ENCODE results near the gene MIPOL1. TPM values are rescaled to one million over a fixed set of nuclear protein-coding genes. Genes with fewer than 3 reads are reported as not detected.

MIPOL1 gene
- total and polyA plus RNA-seq, 2 donors from 2014 or later: 4.4 to 14.8 TPM

GRCh38 chr14:37311252-37311651 is 113.5 kb downstream of the MIPOL1 start:
- Histone ChIP-seq H3K4me1 (ENCODE audit: control insufficient read depth in 2 of 3, insufficient read depth in 2 of 3, low read depth in 1 of 3, low read length in 3 of 3) (no peaks in the 10 kb centered on the region), H3K36me3 (ENCODE audit: control insufficient read depth in 2 of 3, insufficient read depth in 3 of 3, low read length in 3 of 3) (peaks cover 0 to 2% (median 0%) of the 10 kb centered on the region in 3 donors), H3K27ac (ENCODE audit: low read depth in 2 of 2, low read length in 2 of 2) (no peak overlapping the region), H3K27me3 (ENCODE audit: control insufficient read depth, insufficient read depth, low read length) (no peaks in the 10 kb centered on the region), H3K4me3 (ENCODE audit: low read length in 3 of 3) (no peak overlapping the region), H3K9ac (ENCODE audit: low read length in 3 of 3) (no peak overlapping the region), H3K9me3 (ENCODE audit: control insufficient read depth in 2 of 3, insufficient read depth in 1 of 3, low read length in 3 of 3) (no peaks in the 10 kb centered on the region)
- intact Hi-C loops (cut with DNase I): no loop called here
- TF ChIP-seq, protein P1, sequence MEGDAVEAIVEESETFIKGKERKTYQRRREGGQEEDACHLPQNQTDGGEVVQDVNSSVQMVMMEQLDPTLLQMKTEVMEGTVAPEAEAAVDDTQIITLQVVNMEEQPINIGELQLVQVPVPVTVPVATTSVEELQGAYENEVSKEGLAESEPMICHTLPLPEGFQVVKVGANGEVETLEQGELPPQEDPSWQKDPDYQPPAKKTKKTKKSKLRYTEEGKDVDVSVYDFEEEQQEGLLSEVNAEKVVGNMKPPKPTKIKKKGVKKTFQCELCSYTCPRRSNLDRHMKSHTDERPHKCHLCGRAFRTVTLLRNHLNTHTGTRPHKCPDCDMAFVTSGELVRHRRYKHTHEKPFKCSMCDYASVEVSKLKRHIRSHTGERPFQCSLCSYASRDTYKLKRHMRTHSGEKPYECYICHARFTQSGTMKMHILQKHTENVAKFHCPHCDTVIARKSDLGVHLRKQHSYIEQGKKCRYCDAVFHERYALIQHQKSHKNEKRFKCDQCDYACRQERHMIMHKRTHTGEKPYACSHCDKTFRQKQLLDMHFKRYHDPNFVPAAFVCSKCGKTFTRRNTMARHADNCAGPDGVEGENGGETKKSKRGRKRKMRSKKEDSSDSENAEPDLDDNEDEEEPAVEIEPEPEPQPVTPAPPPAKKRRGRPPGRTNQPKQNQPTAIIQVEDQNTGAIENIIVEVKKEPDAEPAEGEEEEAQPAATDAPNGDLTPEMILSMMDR (IDR thresholded peaks at IDR 0.05; ENCODE audit: borderline replicate concordance, extremely low read depth, insufficient read depth): no peak
- DNase-seq (no peak), FAIRE-seq (no peak)

DNA sequence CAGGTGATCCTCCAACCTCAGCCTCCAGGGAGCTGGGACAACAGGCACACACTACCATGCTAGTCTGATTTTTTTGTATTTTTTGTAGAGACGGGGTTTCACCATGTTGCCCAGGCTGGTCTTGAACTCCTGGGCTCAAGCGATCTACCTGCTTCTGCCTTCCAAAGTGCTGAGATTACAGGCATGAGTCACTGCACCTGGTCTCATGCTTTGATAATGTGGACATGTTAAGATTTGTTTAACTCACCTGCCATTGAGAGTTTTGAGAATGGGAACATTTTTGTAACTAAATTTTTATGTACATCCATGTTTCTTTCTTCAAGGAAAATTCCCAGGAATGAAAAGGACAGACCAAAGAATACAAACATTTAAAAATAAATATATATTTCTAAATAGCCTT is 121.2 kb downstream of the MIPOL1 start:
- intact Hi-C loops (cut with DNase I): no loop called here
- FAIRE-seq: no peak
- DNase-seq: no peak
- Histone ChIP-seq H3K9ac (ENCODE audit: low read length in 3 of 3) (no peak overlapping the region), H3K27me3 (ENCODE audit: control insufficient read depth, insufficient read depth, low read length) (no peaks in the 10 kb centered on the region), H3K36me3 (ENCODE audit: control insufficient read depth in 2 of 3, insufficient read depth in 3 of 3, low read length in 3 of 3) (no peaks in the 10 kb centered on the region), H3K27ac (ENCODE audit: low read depth in 2 of 2, low read length in 2 of 2) (no peak overlapping the region), H3K4me1 (ENCODE audit: control insufficient read depth in 2 of 3, insufficient read depth in 2 of 3, low read depth in 1 of 3, low read length in 3 of 3) (no peaks in the 10 kb centered on the region), H3K4me3 (ENCODE audit: low read length in 3 of 3) (no peak overlapping the region), H3K9me3 (ENCODE audit: control insufficient read depth in 2 of 3, insufficient read depth in 1 of 3, low read length in 3 of 3) (no peaks in the 10 kb centered on the region)
- TF ChIP-seq, protein P1 (IDR thresholded peaks at IDR 0.05; ENCODE audit: borderline replicate concordance, extremely low read depth, insufficient read depth): no peak

- H3K27me3 ChIP-seq (ENCODE audit: control insufficient read depth, insufficient read depth, low read length): no peaks in the 10 kb centered on the region
- no peaks in the 10 kb centered on the region for H3K36me3 ChIP-seq (ENCODE audit: control insufficient read depth in 2 of 3, insufficient read depth in 3 of 3, low read length in 3 of 3)
- DNase-seq (no peak), FAIRE-seq (no peak)
- intact Hi-C loops (cut with DNase I): no loop called here
- no peaks in the 10 kb centered on the region for H3K4me1 ChIP-seq (ENCODE audit: control insufficient read depth in 2 of 3, insufficient read depth in 2 of 3, low read depth in 1 of 3, low read length in 3 of 3)
- H3K4me3 ChIP-seq (ENCODE audit: low read length in 3 of 3): no peak overlapping the region
- no peak overlapping the region for H3K27ac ChIP-seq (ENCODE audit: low read depth in 2 of 2, low read length in 2 of 2)
- no peaks in the 10 kb centered on the region for H3K9me3 ChIP-seq (ENCODE audit: control insufficient read depth in 2 of 3, insufficient read depth in 1 of 3, low read length in 3 of 3)
- H3K9ac ChIP-seq (ENCODE audit: low read length in 3 of 3): no peak overlapping the region
- TF ChIP-seq, protein P1 (IDR thresholded peaks at IDR 0.05; ENCODE audit: borderline replicate concordance, extremely low read depth, insufficient read depth): no peak
Measured at GRCh38 chr14:37320106-37320505, 122.4 kb downstream of the MIPOL1 start.

DNA sequence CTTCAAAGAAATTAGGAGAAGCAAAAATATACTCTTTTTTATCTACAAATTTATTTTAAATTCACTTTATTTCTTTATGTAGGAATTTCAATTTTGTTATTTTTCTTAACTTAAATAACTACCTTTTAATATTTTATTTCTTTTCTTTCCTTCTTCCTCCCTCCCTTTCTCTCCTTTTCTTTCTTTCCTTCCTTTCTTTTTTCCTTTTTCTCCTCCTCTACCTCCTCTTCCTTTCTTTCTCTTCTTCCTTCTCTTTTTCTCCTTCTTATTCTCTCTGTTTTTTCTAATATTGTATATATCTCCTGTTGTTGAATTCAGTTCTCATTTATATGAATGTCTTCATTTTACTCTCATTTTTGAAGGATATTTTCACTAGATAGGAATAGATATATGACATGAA is 127.6 kb downstream of the MIPOL1 start:
- no peaks in the 10 kb centered on the region for H3K27me3 ChIP-seq (ENCODE audit: control insufficient read depth, insufficient read depth, low read length)
- TF ChIP-seq, protein P1 (IDR thresholded peaks at IDR 0.05; ENCODE audit: borderline replicate concordance, extremely low read depth, insufficient read depth): no peak
- no peak overlapping the region for H3K9ac ChIP-seq (ENCODE audit: low read length in 3 of 3)
- FAIRE-seq (no peak), DNase-seq (no peak)
- H3K9me3 ChIP-seq (ENCODE audit: control insufficient read depth in 2 of 3, insufficient read depth in 1 of 3, low read length in 3 of 3): no peaks in the 10 kb centered on the region
- H3K36me3 ChIP-seq (ENCODE audit: control insufficient read depth in 2 of 3, insufficient read depth in 3 of 3, low read length in 3 of 3): no peaks in the 10 kb centered on the region
- intact Hi-C loops (cut with DNase I): no loop called here
- no peak overlapping the region for H3K27ac ChIP-seq (ENCODE audit: low read depth in 2 of 2, low read length in 2 of 2)
- H3K4me1 ChIP-seq (ENCODE audit: control insufficient read depth in 2 of 3, insufficient read depth in 2 of 3, low read depth in 1 of 3, low read length in 3 of 3): no peaks in the 10 kb centered on the region
- no peak overlapping the region for H3K4me3 ChIP-seq (ENCODE audit: low read length in 3 of 3)
